Hepatocyte (in vitro differentiated cells): ENCODE data around the gene PPP1CA. TPM values are rescaled to one million over a fixed set of nuclear protein-coding genes. Genes with fewer than 3 reads are reported as not detected.

ENCODE experiments used
- DNase-seq: peaks from one replicate; pipeline ENCODE4 v3.0.0-alpha.2; 2016; ENCODE audit warnings: low spot score
- H2AFZ ChIP-seq: fragments of 200-600 bp; sonication (generic); 2 replicates; pipeline ENCODE4 v1.6.0; 2016; ENCODE audit warnings: antibody characterized with exemption, mild to moderate bottlenecking
- H3K27ac ChIP-seq: fragments of 200-600 bp; sonication (generic); 2 replicates; pipeline ENCODE4 v1.5.1; 2016; ENCODE audit warnings: mild to moderate bottlenecking
- H3K27me3 ChIP-seq: fragments of 200-600 bp; sonication (generic); 2 replicates; pipeline ENCODE4 v1.6.1; 2016
- H3K36me3 ChIP-seq: fragments of 200-600 bp; sonication (generic); replicated peaks from 2 replicates; pipeline ENCODE4 v1.5.1; 2016; ENCODE audit warnings: low read depth; ENCODE audit not compliant: insufficient read depth
- H3K4me1 ChIP-seq: fragments of 200-600 bp; sonication (generic); 2 replicates; pipeline ENCODE4 v1.5.1; 2016; ENCODE audit warnings: mild to moderate bottlenecking, moderate library complexity; ENCODE audit not compliant: insufficient read depth
- H3K4me2 ChIP-seq: fragments of 200-600 bp; sonication (generic); 2 replicates; pipeline ENCODE4 v1.6.0; 2016
- H3K4me3 ChIP-seq: fragments of 200-600 bp; sonication (generic); 2 replicates; pipeline ENCODE4 v1.5.1; 2016; ENCODE audit warnings: mild to moderate bottlenecking
- H3K79me2 ChIP-seq: fragments of 200-600 bp; sonication (generic); 2 replicates; pipeline ENCODE4 v1.6.0; 2017; ENCODE audit warnings: mild to moderate bottlenecking
- H3K9me2 ChIP-seq: fragments of 200-600 bp; sonication (generic); replicated peaks from 2 replicates; pipeline ENCODE4 v1.6.0; 2017; ENCODE audit warnings: mild to moderate bottlenecking; ENCODE audit not compliant: insufficient read depth
- H3K9me3 ChIP-seq: fragments of 200-600 bp; sonication (generic); 2 replicates; pipeline ENCODE4 v1.5.1; 2016; ENCODE audit warnings: low read depth, mild to moderate bottlenecking
- H4K20me1 ChIP-seq: fragments of 200-600 bp; sonication (generic); 2 replicates; pipeline ENCODE4 v1.6.0; 2016; ENCODE audit warnings: mild to moderate bottlenecking; ENCODE audit not compliant: insufficient read depth, poor library complexity, severe bottlenecking
- EZH2 ChIP-seq: fragments of 200-600 bp; sonication (generic); IDR thresholded peaks from 2 replicates; pipeline ENCODE4 v1.6.1; 2016; ENCODE audit warnings: antibody characterized with exemption, mild to moderate bottlenecking, borderline replicate concordance
- EZH2phosphoT487 ChIP-seq: fragments of 200-600 bp; sonication (generic); IDR thresholded peaks from one replicate; pipeline ENCODE4 v1.6.1; 2018; ENCODE audit warnings: antibody characterized with exemption, mild to moderate bottlenecking, low read depth, moderate library complexity; ENCODE audit not compliant: unreplicated experiment, severe bottlenecking
- WGBS: methylation state at CpG from one replicate; pipeline ENCODE4 v1.1.6; 2016; ENCODE audit warnings: low lambda C conversion rate; ENCODE audit errors: missing lambda C conversion rate; 5-methylcytosine and 5-hydroxymethylcytosine counted together
- polyA plus RNA-seq: library from polyadenylated mRNA; unstranded; fragments of >200 nt; fragmentation: Nextera tagmentation; extraction: Ambion mirVana; gene quantifications from 2 replicates; pipeline ENCODE4 v1.2.1, GENCODE V29; 2016
- total RNA-seq: library from RNA; depleted of rRNA; stranded (reverse); fragments of >200 nt; gene quantifications from 2 replicates; pipeline ENCODE4 v1.2.3, GENCODE V29; 2014
- TF ChIP-seq, protein P1 (sequence below): fragments of 200-600 bp; sonication (generic); IDR thresholded peaks from 2 replicates; pipeline ENCODE4 v1.5.1; 2016; ENCODE audit warnings: antibody characterized with exemption, mild to moderate bottlenecking; ENCODE audit not compliant: poor library complexity

The PPP1CA gene
- total and polyA plus RNA-seq, 2 experiments from 2014 or later, result 146 to 242 TPM

- no peaks in the 10 kb centered on the region for H4K20me1 ChIP-seq
- H3K36me3 ChIP-seq, result no peaks in the 10 kb centered on the region
- no peaks in the 10 kb centered on the region for H3K79me2 ChIP-seq
- H3K27ac ChIP-seq, result no peak overlapping the region
- no peaks in the 10 kb centered on the region for H3K9me2 ChIP-seq
- H3K4me2 ChIP-seq, result no peak overlapping the region
- H3K4me1 ChIP-seq, result peaks cover 6% of the 10 kb centered on the region
- DNase-seq, result no peak
- TF ChIP-seq EZH2phosphoT487, result no peak
- no peak for TF ChIP-seq EZH2
- TF ChIP-seq, protein P1, sequence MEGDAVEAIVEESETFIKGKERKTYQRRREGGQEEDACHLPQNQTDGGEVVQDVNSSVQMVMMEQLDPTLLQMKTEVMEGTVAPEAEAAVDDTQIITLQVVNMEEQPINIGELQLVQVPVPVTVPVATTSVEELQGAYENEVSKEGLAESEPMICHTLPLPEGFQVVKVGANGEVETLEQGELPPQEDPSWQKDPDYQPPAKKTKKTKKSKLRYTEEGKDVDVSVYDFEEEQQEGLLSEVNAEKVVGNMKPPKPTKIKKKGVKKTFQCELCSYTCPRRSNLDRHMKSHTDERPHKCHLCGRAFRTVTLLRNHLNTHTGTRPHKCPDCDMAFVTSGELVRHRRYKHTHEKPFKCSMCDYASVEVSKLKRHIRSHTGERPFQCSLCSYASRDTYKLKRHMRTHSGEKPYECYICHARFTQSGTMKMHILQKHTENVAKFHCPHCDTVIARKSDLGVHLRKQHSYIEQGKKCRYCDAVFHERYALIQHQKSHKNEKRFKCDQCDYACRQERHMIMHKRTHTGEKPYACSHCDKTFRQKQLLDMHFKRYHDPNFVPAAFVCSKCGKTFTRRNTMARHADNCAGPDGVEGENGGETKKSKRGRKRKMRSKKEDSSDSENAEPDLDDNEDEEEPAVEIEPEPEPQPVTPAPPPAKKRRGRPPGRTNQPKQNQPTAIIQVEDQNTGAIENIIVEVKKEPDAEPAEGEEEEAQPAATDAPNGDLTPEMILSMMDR, result no peak
- H3K27me3 ChIP-seq, result no peaks in the 10 kb centered on the region
- no peaks in the 10 kb centered on the region for H3K9me3 ChIP-seq
- no peak overlapping the region for H3K4me3 ChIP-seq
- H2AFZ ChIP-seq, result no peak overlapping the region
- 76% methylated on average over 9 of the region's 9 CpGs for WGBS
Measured at GRCh38 chr11:67412495-67413179, 11.0 kb upstream of the PPP1CA start.

DNA sequence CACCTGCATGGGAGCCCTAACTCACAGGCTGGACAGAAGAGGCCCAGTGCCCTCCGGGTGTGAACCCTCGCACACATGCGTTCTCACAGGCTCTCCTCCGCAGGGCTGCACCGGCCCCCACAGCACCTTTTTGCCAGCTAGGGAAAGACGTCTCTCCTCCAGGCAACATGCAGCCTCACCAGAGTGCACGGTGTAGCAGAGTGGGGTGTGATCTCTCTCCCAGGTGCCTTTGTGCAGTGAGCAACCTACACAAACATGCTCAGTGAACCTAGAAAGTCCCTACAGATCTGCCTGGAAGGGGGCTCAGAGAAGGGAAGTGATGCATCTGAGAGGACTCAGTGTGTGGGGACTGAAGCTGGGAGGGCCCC lies 10.1 kb upstream of the PPP1CA start:
- H2AFZ ChIP-seq, result no peak overlapping the region
- no peak overlapping the region for H3K4me2 ChIP-seq
- H3K27ac ChIP-seq, result no peak overlapping the region
- no peaks in the 10 kb centered on the region for H3K9me3 ChIP-seq
- H4K20me1 ChIP-seq, result no peaks in the 10 kb centered on the region
- no peaks in the 10 kb centered on the region for H3K27me3 ChIP-seq
- H3K79me2 ChIP-seq, result no peaks in the 10 kb centered on the region
- H3K9me2 ChIP-seq, result no peaks in the 10 kb centered on the region
- peaks cover 6% of the 10 kb centered on the region for H3K4me1 ChIP-seq
- no peak for DNase-seq
- 58% methylated on average over 7 of the region's 7 CpGs for WGBS
- TF ChIP-seq EZH2phosphoT487, result no peak
- no peak for TF ChIP-seq EZH2
- TF ChIP-seq, protein P1, result no peak
- no peaks in the 10 kb centered on the region for H3K36me3 ChIP-seq
- no peak overlapping the region for H3K4me3 ChIP-seq

DNA sequence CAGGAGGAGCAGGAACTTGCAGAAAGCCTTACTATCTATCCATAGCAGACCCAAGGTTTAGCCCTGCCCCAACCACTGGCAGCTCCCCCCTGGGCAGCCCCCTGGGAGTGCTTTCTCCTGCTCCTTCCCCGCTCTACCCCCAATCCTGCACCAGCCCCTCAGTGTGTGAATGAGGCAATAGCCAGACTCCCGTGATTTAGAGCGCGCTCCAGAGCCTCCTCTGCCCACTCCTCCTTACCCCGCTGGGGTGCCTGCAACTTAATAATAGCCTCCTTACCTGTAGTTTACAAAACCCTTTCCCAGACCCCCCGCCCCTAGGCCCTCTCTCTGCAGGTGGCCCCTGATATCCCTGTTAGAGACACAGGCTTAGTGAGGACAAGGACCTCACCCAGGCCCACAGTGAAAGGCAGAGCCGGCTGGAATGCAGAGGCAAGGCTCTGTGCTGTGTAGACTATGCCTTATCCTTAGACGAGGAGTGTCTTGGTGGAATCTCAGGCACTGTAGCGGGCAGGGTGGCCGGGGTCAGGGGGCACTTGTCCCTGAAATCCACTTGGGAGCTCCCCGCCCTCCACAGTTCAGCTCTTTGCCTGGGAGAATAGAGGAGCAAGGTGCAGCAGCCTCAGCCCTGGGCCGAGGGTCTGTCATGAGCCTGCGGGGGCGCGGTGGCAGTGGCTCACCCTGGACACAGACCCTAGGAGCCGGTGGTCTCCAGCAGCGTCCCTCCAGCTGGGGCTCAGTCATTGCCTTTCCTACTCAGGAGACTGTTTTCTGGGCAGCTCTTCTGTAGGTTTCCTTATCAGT lies 9.5 kb upstream of the PPP1CA start:
- no peaks in the 10 kb centered on the region for H3K9me2 ChIP-seq
- H2AFZ ChIP-seq, result no peak overlapping the region
- no peak overlapping the region for H3K27ac ChIP-seq
- no peak for DNase-seq
- no peak overlapping the region for H3K4me3 ChIP-seq
- no peak overlapping the region for H3K4me2 ChIP-seq
- no peaks in the 10 kb centered on the region for H3K27me3 ChIP-seq
- 74% methylated on average over 17 of the region's 17 CpGs for WGBS
- H4K20me1 ChIP-seq, result no peaks in the 10 kb centered on the region
- no peaks in the 10 kb centered on the region for H3K79me2 ChIP-seq
- no peaks in the 10 kb centered on the region for H3K9me3 ChIP-seq
- TF ChIP-seq EZH2phosphoT487 (no peak), EZH2 (no peak)
- TF ChIP-seq, protein P1, result no peak
- H3K36me3 ChIP-seq, result no peaks in the 10 kb centered on the region
- peaks cover 6% of the 10 kb centered on the region for H3K4me1 ChIP-seq
